HG02798 (cell line): ENCODE results near the gene HDAC5.
"Not testable (repeated sequence)": the region's sequence is repeated elsewhere in the genome, so short reads cannot be mapped to it uniquely, and the experiment has no call there.

ENCODE experiments used
- ATAC-seq: cut with Tn5 transposase; IDR thresholded peaks from one replicate; pipeline ENCODE4 v1.9.1; 2021; ENCODE audit warnings: mild to moderate bottlenecking; ENCODE audit not compliant: unreplicated experiment, poor library complexity

HDAC5 gene

DNA sequence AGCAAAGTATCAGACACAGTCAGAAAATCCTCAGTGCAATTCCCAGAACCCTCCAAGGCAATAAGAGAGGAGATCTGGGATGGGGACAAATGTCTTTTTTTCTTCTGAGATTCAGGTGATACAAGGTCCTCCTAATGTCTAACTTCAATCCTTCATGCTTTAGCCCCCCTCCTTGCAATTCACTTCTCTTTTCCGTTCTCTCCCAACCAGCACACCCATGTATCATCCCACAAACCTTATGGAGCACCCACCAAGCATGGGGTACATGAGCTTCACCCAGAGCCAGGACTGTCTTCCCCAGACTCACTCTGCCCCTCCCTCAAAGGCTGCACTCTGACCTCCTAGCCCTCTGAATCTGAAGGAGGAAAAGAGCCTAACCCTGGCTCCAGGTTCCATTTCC, 10.1 kb downstream of the HDAC5 start:
- no peak for ATAC-seq

DNA sequence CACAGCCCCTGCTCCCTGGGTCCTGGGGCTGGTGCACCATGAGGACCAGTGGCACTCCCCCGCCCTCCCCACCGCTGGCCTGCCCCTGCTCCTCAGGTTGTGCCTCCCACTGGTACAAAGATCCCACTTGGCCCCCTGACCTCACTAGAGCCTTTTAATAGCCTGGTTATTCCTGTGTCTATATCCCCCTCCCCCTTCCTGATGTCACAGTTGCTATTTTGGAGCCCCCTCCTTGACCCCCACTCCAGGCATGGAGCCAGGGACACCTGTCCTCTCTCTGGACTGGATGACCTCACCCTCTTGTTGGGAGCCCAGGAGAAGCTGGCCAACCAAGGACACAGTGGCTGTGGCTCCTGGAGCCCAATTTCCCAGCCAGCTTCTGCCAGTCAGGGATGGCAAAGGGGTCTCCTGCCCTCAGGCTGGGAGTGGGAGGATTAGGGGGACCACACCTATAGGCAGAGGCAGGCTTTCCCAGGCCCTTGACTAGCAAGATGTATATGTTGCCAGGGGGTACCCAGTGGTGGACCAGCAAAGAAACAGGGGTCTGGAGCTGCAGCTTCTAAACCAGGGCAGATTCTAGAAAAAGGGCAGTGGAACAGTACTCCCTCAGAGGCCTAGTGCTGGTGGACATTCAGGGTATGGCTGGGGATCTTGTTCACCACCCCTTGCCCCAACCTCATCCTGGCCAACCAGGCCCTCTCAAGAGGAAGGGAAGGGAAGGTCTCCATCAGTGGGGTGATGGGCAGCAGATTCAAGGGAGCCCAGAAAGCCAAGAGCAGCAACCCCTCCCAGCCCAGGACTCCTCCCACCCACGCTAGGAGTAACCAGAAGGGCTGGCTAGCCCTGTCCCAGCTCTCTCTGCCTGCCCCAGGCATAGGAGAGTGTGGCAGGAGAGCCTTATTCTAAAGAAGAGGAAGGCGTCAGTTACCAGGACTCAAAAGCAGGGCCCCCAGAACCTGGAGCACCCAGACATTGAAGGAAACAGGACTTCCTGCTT, 10.9 kb downstream of the HDAC5 start:
- no peak for ATAC-seq

DNA sequence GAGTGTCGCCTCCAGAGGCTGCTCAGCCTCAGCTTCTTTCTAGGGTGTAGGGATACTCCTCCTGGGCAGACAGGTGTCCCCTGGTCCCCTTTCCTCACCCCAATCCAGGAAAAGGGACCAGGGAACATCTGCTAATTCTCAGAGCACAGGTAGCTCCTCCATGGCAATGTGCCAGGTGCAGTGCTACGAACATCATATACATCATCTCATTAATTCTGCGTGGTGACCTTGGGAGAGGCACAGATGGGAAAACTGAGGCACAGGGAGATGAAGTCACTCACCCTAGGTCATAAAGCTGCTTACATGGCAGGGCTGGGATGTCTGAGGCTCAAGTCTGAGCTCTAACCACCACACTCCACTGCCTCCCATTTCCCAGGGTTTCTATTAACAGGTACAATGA, 11.7 kb downstream of the HDAC5 start:
- no peak for ATAC-seq

DNA sequence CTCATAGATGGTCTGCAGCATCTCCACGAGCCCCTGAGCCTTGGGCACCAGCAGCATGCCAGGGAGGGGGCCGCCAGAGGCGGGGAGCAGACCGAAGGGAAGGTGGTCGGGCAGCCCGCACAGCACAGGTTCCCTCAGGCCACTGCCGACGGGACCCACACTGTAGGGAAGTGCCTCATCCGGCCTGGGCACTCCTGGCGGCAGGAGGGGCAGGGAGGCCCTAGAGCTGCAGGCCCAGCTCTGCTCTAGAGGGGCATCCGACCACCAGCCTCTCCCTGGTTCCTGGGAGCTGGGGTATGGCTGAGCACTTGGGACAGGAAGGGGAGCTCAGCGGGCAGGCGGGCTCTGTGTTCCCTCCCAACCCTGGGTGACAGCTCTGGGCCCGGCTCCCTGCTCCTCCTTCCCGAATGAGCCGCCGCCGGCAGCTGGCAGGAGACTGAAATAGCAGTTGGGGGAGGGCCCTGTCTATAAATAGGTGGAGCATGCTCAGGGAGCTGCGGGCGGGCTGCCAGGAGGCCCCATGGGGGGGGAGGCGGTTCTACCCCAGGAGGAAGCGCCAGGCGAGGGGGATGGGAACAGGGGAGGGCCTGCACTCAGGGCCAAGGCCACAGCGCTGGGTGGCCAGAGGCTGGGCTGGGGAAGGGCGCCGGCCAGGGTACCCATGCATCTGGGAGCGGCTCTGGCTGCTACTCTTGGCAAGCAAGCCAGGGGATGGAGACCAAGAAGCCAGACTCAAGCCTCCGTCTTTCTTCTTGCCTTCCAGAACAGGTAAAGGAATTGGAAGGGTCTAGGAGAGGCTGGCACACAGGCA, 12.4 kb downstream of the HDAC5 start:
- peak; percentile 68 for ATAC-seq

DNA sequence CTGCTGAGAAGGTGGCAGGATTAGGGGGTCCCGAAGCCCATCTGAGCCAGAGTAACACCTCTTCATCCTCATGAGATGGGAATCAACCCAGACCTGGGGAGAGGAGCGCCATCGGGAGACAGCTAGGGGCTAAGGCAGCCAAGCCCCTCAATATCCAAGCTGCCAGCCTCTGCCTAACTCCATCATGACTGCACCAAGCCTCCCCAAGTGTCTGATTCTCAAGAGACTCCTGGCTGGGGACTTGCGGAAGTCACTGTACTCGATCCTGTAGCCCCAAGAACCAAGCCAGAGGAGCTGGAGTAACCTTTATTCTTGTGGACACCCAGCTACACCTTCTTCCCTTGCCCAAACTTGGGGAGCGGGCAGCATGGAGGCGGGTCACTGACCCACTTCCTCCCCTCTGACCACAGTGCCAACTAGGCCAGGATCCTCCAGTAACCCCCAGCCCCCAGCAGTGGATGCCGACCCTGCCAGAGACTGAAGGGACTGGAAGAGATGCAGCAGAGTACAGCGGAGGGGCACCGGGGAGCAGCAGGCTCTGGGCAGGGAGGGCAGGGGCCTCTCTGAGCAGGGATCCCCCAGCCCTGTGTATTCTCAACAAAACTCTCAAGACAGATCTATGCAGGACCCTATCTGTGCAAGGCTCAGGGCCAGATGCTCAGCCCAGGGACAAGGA, 13.3 kb downstream of the HDAC5 start:
- ATAC-seq, result no peak

DNA sequence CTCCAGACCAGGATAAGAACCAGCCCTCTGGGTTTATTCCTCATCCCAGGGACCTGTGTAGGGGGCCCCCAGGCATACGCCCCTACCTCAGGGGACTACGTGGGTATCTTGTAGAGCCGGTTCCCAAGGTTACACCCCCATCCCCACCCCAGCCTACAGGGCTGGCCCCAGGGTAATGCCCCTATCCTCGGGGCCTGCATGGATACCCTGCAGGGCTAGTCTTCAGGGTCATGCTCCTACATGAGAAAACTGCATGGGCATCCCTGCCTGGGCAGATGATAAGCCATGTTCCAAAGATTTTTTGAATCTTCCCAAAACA, 14.2 kb downstream of the HDAC5 start:
- no peak for ATAC-seq

DNA sequence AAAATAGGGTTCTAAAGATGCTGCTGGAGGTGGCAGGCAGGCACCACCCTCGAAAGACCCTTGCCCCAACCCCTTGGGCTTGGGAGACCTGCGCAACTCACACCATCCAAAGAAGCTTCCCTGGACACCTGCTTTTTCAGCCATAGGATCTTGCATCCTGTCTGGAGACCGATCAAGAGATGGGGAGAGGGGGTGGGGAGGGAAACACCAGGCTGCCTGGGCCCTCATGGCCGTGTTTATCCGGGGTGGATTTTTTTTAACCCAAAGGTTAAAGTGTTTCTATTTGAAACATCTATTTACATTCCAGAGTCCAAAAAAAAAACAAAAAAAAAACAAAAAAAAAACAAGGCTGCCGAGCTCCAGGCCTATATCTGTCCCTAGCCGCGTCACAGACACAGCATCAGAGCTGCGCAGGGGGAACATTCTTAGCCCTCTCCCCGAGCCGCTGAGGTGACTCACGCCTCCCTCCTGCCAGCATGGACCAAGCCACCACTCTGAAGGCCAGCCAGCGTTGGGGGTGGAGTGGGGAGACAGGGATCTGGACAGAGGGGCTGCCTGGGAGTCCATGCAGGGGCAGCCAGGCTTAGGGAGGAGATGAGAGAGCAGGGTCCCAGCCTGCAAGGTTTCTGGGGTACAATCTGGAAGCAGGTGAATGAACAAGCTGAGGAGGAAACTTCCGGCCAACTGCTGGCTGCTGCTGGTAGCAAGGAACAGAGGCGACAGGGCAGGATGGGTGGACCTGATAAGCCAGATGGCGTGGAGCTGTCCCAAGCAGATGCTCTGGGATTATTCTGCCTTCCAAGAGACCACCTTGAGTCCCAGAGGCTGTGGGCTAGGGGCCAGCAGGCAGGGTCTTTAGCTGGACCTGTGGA, 14.8 kb downstream of the HDAC5 start:
- no peak for ATAC-seq

DNA sequence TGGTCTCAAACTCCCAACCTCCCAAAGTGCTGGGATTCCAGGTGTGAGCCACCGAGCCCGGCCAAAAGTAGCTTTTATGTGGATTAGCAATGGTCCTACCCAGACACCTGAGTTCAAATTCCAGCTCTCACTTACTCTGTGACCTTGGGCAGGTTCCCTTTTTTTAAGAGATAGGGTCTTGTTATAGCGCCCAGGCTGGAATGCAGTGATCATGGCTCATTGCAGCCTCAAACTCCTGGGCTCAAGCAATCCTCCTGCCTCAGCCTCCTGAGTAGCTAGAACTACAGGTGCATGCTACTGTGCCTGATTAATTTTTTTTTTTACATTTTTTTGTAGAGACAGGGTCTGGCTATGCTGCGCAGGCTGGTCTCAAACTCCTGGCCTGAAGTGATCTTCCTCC, 16.6 kb downstream of the HDAC5 start:
- no peak for ATAC-seq

DNA sequence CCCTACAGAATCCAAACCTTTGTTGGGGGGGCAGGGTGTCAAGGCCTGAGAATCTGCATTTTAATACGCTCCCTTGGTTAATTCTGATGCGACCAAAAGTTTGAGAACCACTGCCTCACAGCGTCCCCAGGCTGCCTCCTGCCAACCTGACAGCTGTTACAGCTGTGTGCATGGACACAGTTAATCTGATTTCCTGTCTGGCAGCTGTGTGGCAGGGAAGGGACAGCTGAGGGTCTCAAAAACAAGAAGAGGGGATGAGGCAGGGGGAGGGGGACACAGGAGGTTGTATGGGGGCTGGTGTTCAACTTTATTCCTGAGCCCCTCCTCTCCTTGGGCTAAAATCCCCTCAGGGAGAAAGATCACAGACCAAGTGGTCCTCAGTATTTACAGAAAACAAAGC, 17.5 kb downstream of the HDAC5 start:
- no peak for ATAC-seq

DNA sequence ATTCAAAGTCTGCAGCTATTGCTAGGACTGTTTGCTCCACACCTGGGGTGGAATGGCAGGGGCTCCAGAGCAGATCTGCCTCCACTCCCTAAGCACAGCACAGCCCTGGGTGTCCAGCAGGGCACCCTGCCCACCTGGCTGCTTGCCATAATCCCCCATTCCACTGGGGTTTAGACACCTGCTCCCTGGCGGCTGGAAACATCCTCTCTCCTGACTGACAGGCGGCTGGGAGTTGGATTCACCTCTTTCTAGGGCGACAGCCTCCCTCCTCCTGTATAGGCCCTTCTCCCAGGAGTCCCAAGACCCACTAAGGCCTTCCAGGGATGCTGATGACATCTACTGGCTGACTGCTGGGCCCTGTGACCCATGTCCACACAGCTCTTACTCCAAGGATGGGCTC, 18.0 kb downstream of the HDAC5 start:
- no peak for ATAC-seq

DNA sequence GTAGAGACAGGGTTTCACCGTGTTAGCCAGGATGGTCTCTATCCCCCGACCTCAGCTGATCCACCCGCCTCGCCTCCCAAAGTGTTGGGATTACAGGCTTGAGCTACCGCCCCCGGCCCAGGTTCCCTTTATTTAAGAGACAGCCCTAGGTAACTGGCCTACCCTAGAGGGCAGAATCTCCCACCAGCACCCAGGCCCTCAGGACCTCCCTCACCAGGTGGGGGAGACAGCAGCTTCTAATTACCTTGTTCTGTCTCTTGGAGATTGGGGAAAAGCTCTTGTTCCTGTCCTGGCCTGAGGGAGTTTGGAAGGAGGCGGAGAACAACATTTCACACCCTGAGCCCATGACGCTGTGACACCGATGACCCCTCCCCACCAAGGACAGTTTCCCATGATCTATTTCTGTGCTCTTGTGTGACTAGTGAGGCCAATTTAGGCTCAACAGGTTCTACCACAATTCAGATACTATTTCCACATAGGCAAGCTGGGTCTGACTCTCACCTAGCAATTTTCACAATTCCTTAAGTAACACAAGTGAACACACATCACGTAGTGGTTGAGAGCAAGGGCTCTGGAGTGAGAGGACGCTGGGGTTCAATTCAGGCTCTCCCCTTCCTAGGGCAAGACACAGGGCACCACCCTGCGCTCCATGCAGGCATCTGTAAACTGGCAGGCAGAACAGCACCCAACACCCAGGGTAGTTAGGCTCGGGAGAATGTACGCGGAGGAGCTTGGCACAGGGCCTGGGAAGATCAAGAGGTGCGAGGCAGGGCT, 20.4 kb downstream of the HDAC5 start:
- no peak for ATAC-seq

DNA sequence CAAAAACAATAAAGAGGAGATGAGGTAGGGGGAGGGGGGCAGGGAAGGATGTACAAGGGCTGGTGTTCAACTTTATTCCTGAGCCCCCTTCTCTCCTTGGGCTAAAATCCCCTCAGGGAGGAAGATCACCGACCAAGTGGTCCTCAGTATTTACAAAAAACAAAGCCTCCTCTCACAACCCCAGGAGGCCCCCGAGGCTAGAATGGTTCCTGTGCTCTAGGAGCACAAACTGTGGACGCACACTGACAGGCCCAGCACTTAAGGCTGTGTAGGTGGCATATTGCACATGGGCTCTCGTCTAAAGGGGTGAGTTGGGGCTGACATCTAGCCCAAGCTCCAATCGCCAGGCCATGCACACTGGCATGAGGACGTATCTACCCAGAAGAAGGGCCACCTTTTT, 21.6 kb downstream of the HDAC5 start:
- ATAC-seq, result not testable (repeated sequence)

DNA sequence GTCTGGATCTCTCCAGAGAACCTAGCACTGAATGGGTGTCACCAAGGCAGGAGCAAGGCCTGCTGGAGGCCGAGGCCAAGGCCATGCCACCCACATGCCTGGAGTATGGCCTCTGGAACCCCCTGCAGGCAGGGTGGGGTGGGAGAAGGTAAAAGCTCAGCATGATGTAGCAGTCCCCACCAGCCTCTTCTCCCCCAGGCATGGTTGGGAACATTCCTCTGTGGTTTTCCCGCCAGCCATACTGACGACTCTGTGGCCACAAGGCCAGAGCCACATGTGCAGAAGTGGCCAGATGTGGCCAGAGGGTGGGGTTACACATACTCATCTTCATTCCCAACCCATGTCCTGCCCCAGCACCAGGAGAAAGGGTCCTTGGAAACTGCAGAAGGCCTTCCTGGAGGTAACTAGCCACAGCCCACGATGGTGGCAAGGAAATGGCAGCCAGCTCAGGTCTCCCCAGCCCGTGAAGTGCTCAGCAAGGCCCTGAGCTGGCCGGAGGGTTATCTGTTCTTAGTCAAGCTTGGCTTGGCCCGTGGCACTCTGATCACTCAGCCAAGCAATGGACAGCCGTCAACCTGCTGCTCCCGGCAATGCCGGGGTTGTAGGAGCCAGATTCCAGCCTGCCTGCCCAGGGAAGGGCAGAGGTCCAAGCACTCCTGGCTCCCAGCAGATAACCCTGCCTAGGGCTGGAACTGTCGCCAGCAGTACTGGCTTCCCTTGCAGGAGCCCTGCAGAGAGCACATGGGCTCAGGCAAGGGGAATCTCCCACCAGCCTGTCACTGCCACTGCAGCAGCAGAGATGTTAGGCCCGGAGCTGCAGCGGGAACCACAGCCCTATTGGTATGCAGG, 26.1 kb downstream of the HDAC5 start:
- ATAC-seq, result no peak

DNA sequence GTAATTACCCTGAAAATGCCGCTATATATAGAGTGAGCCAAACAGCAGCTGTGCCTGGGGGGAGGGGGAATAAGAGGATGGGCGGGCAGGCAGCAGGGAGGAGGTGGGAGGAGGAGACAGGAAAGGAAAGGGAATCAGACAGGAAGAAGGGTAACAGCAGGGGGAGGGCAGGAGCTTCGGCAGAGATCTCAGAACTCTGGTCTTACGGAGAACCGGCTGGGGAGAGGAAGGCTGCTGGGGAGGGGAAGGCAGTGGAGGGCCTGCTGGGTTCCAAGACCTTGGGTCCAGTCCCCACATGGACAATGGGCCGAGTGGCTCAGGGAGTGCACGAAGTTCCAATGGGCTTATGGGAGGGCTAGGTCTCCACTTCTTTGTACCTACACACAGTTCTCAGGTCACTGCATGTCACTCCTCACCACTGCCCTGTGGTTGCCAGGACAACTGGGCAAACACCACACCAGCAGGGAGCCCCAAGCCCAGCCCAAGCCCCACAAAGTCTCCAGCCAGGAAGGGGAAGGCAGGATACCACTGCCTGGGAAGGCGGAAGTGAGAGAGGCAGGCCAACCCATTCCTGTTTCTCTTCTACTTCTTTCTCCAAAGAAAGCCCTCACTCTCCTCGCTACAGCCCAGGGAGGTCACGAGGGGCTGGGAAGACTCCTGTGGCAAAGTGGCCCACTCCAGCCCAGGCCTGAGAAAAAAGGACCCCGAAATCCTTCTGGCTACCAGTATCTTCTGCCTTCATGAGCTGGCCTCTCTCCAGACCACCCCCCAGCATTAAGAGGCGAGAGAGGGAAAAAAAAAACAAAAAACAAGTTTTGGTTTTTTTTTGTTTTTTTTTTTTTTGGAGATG, 27.6 kb downstream of the HDAC5 start:
- ATAC-seq, result no peak

DNA sequence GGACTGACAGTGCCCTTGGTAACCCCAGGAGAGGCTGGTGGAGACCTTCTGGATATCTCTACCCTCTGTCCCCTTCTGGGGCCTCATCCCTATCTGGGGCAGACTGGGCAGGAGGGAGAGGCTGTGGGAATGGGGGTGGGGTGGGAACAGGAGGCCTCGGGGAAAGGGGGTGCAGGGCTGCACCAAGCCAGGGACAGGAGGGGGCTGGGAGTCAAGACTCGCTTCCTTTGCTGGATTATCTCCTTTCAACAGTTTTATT, 28.1 kb downstream of the HDAC5 start:
- ATAC-seq, result no peak

DNA sequence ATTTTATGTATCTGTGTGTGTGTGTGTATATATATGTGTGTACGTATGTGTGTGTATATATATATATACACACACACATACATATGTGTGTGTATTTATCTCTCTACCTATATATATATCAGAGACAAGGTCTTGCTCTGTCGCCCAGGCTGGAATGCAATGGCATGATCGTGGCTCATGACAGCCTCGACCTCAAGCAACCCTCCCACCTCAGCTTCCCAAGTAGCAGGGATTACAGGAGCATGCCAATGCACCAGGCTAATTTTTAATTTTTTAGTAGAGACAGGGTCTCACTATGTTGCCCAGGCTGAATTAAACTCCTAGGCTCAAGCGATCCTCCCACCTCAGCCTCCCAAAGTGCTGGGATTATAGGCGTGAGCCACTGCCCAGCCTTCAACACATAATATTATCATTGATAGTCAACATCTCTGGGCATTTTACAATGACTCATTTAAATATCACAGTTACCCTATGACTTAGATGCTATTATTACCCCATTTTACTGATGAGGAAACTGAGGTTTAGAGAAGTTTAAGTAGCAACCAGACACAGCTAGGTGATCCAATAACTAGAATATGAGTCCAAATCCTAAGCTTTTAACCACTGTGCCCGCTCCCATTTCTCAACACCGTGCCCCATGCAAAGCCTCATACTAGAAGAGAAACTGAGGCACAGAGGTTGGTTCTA, 28.6 kb downstream of the HDAC5 start:
- ATAC-seq, result no peak

DNA sequence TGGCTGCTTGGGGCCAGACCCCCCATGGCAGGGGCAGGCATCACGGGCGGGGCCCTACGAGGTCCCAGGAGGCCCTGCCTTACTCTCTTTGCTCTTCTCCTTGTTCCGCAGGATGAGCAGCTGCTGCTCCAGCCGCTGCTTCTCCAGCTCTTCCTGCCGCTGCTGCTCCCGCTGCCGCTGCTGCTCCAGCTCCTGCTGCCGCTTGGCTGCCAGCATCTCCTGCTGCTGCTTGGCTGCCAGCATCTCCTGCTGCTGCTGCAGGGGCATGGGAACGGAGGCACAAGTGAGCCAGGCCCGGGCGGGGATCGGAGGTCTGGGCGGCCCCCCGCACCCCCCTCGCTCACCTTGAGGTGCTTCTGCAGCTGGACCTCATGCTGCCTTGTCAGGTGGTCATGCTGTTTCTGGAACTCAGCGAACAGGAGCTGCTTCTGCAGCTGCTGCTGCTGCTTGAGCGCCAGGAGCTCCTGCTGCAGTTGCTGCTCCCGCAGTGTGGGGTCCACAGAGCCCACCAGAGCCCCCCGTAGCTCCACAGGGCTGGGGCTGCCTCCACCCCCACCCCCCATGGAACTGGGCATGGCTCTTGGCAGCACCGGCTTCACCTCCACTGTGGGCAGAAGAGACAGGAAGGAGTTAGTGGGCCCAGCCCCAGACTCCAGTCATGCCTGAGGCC, 30.1 kb downstream of the HDAC5 start:
- no peak for ATAC-seq
